ENCODE data around the gene SCRG1.

DNA sequence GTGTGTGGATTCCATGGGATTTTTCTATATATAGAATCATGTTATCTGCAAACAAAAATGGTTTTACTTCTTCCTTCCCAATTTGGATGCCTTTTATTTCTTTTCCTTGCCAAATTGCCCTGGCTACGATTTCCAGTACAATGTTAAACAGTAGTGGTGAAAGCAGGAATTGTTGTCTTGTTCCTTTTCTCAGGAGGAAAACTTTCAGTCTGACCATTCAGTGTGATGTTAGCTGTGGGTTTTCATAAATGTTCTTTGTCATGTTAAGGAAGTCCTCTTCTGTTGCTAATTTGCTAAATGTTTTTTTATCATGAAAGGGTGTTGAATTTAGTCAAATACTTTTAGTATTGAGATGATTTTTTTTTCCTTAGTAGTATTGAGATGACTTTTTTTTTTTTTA is 17.3 kb downstream of the SCRG1 start:
- TF ChIP-seq POLR2A (IDR thresholded peaks at IDR 0.05): no peak
- TF ChIP-seq, protein P1, sequence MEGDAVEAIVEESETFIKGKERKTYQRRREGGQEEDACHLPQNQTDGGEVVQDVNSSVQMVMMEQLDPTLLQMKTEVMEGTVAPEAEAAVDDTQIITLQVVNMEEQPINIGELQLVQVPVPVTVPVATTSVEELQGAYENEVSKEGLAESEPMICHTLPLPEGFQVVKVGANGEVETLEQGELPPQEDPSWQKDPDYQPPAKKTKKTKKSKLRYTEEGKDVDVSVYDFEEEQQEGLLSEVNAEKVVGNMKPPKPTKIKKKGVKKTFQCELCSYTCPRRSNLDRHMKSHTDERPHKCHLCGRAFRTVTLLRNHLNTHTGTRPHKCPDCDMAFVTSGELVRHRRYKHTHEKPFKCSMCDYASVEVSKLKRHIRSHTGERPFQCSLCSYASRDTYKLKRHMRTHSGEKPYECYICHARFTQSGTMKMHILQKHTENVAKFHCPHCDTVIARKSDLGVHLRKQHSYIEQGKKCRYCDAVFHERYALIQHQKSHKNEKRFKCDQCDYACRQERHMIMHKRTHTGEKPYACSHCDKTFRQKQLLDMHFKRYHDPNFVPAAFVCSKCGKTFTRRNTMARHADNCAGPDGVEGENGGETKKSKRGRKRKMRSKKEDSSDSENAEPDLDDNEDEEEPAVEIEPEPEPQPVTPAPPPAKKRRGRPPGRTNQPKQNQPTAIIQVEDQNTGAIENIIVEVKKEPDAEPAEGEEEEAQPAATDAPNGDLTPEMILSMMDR (IDR thresholded peaks at IDR 0.05): no peak
- TF ChIP-seq POLR2AphosphoS5 (IDR thresholded peaks at IDR 0.05): no peak
- TF ChIP-seq EP300 (IDR thresholded peaks at IDR 0.05): no peak

Measured in upper lobe of left lung (tissue), 4 donors.